GM12874 (cell line): ENCODE results near the gene MYBBP1A.

ENCODE experiments used
- TF ChIP-seq, protein P1 (sequence below): IDR thresholded peaks from 2 replicates; pipeline ENCODE4 v1.5.1; 2011; ENCODE audit warnings: low read depth, mild to moderate bottlenecking, control low read depth, low read length, moderate library complexity; ENCODE audit not compliant: insufficient read depth

The MYBBP1A gene

DNA sequence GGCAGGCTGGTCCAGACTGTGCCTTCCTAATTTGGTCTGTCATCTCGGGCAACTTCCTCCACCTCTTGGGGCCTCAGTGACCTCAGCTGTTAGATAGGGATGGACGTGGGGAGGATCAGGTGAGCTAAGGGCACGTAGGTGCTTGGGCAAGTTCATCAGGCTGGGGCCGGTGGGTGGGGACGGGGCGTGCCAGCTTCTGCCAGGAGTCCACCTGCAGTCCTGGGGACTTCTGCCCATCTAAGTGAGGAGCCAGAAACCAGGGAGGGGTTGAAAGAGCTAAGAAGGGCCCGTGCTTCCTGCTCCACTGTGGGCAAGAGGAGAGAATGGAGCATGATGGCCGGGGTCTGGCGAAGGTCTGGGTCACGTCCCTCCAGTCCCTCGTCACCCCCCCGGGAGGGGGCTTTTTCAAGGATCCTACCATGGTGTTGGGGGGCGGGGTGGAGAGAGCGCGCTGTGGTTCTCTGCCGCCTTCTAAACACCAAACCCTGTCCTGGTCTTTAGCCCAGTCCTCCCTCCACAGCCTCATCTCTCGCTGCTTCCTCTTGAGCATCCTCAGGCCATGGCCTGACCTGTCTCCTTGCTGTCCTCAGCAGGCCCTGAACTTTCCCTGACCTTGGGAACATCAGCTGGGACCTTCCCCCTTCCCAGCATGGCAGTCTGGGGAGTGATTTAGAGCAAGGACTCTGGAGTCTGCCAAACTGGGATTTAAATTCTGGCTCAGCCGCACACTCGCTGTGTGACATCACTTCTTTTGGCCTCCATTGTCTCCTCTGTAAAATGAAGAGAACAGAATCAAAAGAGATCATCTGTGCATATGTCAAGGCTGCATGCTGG is 34.9 kb downstream of the MYBBP1A start:
- TF ChIP-seq, protein P1, sequence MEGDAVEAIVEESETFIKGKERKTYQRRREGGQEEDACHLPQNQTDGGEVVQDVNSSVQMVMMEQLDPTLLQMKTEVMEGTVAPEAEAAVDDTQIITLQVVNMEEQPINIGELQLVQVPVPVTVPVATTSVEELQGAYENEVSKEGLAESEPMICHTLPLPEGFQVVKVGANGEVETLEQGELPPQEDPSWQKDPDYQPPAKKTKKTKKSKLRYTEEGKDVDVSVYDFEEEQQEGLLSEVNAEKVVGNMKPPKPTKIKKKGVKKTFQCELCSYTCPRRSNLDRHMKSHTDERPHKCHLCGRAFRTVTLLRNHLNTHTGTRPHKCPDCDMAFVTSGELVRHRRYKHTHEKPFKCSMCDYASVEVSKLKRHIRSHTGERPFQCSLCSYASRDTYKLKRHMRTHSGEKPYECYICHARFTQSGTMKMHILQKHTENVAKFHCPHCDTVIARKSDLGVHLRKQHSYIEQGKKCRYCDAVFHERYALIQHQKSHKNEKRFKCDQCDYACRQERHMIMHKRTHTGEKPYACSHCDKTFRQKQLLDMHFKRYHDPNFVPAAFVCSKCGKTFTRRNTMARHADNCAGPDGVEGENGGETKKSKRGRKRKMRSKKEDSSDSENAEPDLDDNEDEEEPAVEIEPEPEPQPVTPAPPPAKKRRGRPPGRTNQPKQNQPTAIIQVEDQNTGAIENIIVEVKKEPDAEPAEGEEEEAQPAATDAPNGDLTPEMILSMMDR = no peak

DNA sequence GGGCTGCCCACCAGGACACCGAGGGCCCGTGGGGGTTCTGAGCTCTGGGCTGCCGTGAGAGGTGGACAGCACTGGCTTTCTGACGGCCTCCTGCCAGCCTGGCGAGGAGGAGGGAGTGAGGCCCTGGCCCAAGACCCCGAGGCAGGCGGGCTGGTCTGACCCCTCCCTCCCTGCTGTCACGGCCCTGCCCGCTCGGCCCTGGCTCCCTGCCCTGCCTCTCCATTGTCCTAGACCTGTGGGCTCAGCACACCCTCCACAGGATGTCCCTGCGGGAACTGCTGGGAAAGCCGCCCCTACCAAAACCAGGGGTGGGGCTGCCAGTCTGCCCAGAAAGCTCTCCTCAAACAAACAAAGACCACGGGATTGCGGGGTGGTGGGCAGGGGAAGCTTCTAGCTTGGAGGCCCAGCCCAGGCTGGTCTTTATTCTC is 35.8 kb downstream of the MYBBP1A start:
- TF ChIP-seq, protein P1 = no peak

DNA sequence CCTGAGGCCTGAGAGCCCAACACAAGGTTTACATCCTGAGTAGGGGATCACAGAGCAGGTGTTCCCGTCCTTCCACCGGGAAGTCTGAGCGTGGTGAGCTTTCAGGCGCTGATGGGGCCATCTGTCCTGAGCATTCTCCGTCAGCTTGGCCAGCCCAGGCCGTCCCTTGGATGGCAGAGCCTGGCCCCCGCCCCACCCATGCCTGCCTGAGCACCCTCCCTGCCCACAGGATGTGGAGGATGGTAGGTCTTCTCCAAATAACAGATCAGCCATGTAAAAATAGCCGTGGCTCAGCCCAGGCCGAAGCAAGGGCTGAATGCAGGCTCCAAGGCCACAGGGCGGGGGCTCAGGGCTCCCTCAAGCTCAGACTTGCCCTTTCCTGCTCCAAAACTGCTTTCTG is 36.3 kb downstream of the MYBBP1A start:
- TF ChIP-seq, protein P1 = no peak

DNA sequence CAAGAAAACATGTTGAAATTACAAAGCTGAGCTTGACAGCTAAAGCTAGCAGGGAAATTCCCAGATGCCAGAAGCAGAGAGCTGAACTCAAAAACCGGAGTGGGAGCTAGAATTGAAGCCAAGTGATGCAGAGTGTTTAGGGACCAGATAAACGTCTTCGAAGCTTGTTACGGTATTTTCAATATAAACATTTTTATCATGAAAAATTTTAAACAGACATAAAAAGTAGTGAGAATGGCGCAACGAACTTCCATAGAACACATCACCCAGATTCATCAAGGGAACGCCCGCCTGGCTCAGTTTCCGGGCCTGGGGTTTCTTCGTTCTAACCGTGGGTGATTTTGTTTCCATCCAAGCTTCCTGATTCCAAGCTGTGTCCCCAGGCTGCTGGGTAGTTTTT is 38.4 kb downstream of the MYBBP1A start:
- TF ChIP-seq, protein P1 = no peak

DNA sequence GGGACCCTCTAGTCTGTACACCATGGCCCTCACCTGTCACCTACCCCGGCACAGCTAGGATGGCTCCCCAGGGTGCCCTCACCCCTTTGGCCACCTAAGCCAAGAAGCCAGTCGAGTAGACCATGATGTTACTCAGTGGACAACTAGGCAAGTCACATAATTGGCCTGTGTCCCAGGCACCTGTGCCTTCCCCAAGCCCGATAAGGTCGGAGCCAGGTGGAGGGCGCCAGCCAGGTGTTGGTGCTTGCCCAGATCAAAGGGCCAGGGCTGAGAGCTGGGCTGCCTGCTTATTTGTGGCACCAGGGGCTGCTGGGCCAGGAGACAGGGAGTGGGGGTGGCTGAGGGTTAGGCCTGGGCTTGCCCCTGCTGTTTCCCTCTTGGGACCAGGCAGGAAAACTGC is 39.7 kb downstream of the MYBBP1A start:
- TF ChIP-seq, protein P1 = no peak

DNA sequence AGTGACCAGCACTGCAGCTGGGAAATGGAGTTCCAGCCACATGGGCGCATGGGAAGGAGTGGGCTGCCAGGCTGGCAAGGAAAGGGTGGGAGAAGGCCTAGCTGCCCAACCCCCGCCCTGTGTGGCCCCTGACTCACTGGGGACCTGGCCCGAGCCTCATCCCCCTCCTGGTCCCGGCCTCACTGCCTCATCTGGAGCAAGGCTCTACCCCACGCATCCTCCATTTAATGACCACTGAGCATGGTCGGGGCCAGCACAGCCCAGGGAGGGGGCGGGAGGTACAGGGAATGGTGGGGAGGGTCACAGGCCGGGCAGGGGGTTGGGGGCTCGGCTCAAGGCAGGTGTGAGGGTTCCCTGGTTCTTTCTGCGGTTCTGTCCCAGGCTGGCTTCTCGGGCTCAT is 40.4 kb downstream of the MYBBP1A start:
- TF ChIP-seq, protein P1 = no peak

DNA sequence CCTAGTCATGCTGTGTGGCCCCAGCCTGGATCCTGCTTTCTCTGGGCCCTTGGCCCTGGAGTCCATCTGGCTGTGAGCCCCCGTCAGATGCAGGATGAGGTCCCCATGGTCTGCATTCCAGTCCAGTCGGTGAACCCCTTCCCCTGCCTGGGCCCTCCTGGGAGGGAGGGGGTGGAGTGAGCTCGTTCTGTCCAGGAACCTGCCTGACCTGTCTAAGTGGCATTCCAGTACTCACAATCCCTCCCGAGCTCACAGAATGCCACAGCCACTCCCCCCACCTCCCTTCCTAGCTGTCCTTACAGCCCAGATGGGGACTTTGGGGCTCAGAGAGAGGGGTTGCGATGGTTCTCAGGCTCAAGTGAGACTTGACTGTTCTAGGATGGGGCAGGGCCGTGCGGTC is 41.0 kb downstream of the MYBBP1A start:
- TF ChIP-seq, protein P1 = no peak
